Measurements from ENCODE around the gene RBL1.
"Not testable (repeated sequence)": the region's sequence is repeated elsewhere in the genome, so short reads cannot be mapped to it uniquely, and the experiment has no call there.

The RBL1 gene, protein sequence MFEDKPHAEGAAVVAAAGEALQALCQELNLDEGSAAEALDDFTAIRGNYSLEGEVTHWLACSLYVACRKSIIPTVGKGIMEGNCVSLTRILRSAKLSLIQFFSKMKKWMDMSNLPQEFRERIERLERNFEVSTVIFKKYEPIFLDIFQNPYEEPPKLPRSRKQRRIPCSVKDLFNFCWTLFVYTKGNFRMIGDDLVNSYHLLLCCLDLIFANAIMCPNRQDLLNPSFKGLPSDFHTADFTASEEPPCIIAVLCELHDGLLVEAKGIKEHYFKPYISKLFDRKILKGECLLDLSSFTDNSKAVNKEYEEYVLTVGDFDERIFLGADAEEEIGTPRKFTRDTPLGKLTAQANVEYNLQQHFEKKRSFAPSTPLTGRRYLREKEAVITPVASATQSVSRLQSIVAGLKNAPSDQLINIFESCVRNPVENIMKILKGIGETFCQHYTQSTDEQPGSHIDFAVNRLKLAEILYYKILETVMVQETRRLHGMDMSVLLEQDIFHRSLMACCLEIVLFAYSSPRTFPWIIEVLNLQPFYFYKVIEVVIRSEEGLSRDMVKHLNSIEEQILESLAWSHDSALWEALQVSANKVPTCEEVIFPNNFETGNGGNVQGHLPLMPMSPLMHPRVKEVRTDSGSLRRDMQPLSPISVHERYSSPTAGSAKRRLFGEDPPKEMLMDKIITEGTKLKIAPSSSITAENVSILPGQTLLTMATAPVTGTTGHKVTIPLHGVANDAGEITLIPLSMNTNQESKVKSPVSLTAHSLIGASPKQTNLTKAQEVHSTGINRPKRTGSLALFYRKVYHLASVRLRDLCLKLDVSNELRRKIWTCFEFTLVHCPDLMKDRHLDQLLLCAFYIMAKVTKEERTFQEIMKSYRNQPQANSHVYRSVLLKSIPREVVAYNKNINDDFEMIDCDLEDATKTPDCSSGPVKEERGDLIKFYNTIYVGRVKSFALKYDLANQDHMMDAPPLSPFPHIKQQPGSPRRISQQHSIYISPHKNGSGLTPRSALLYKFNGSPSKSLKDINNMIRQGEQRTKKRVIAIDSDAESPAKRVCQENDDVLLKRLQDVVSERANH

DNA sequence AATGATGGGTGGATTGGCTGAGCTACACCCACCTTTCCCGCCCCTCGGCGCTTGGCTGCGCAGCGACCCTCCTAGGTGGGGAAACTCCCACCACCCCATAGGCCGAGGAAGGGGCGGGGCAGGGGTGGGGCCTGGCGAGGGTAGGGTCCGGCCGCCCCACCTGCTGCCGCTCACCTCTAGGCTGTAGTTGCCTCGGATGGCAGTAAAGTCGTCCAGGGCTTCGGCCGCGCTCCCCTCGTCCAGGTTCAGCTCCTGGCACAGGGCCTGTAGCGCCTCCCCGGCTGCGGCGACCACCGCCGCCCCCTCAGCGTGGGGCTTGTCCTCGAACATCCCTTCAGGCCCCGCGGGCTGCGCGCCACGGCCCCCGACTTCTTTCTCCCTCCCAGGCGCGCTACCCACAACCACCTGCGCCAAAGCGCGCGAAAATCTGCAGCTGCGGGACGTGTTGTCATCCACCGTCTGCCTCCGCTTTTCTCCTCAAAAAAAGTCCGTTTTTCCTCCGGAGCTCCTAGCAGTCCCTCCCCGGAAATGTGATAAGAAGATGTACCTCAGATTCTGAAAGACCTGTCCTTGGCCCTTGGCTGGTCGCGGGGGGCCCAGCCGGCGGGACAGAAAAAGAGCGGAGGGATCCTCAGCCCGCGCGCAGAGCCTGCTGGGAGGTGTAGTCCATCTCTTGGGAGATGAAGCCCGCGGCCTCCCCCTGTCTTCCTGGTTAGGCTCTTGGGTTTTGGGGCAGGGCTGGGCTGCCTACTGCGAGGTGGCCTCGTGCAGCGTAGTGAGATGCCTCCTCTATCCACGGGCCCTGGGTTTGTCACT is at the start of gene RBL1:
RBL1 (minus strand) TSS at position 399 of the 816 bp plus-strand sequence; CDS start at position 330, 69 bp downstream.
- Mint-ChIP-seq H3K36me3 (ENCODE audit: low read depth) (peaks cover 25% of the 10 kb centered on the region), H3K4me3 (peak within 1 kb of the TSS; percentile 95), H3K27me3 (no peaks in the 10 kb centered on the region)

DNA sequence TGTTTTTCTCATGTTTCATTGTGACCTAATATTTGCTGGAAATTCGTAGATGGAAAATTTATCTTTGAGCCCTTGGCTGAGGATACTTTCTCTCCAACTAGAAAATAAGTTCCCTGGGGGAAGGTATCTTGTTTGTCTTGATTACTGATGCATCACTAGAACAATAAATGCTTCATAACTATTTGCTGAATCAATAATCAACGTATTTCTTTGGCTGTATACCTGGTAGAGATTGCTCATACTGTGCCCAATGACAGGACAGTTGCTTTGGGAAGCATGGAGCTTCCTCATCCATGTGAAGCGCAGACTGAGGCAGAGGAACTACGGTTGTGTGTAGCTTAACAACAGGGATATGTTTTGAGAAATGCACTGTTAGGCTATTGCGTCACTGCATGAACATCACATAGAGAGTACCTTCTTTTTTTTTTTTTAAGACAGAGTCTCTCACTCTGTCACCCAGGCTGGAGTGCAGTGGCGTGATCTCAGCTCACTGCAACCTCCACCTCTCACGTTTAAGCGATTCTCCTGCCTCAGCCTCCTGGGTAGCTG is 49.1 kb upstream of the RBL1 start:
- Mint-ChIP-seq H3K27ac (no peak overlapping the region), H3K27me3 (no peaks in the 10 kb centered on the region), H3K4me1 (ENCODE audit: low read depth) (no peaks in the 10 kb centered on the region), H3K4me3 (no peak overlapping the region), H3K9me3 (no peaks in the 10 kb centered on the region), H3K36me3 (ENCODE audit: low read depth) (no peaks in the 10 kb centered on the region)

More for the DNA sequence above, at the start of gene RBL1:
- peak within 1 kb of the TSS; percentile 100 for H3K27ac Mint-ChIP-seq
- peaks cover 39% of the 10 kb centered on the region for H3K4me1 Mint-ChIP-seq (ENCODE audit: low read depth)
- H3K9me3 Mint-ChIP-seq, result no peaks in the 10 kb centered on the region

DNA sequence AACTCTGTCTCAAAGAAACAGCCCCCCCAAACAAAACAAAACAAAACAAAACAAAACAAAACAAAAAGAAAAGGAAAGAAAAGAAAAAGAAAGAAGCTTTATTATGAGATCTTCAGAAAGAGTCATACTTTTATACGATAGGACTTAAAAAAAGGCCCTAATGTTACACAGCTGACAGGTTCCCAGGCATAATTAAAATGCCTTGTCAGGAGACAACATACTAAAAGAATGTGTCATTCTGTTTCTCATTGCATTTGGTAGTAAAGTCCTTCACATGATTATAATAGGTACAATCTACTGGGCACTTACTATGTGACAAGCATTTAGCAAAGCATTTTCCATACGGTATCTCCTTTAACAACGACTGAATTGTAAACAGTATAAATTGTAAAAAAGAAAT is 46.9 kb upstream of the RBL1 start:
- Mint-ChIP-seq H3K27me3 (no peaks in the 10 kb centered on the region), H3K9me3 (no peaks in the 10 kb centered on the region), H3K27ac (no peak overlapping the region), H3K4me1 (ENCODE audit: low read depth) (no peaks in the 10 kb centered on the region), H3K36me3 (ENCODE audit: low read depth) (no peaks in the 10 kb centered on the region), H3K4me3 (no peak overlapping the region)

DNA sequence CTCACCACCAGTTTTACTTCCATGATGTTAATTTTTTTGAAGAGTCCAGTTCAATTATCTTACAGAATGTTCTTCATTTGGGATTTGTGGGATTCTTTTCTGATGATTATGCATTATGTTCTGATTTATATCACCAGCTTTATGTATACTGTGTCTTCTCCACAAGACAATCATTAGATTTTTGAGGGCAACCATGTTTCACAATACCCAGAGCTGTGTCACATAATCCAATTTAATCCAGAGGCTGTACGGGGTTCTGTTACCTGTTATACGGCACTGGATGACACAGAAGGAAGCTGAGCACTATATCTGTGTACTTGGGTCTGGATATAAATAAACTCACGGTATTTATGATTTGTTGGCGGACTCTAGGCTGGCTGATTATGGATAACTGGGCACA is 41.8 kb upstream of the RBL1 start:
- Mint-ChIP-seq H3K27ac (no peak overlapping the region), H3K9me3 (no peaks in the 10 kb centered on the region), H3K4me3 (no peak overlapping the region), H3K36me3 (ENCODE audit: low read depth) (no peaks in the 10 kb centered on the region), H3K27me3 (no peaks in the 10 kb centered on the region), H3K4me1 (ENCODE audit: low read depth) (no peaks in the 10 kb centered on the region)

DNA sequence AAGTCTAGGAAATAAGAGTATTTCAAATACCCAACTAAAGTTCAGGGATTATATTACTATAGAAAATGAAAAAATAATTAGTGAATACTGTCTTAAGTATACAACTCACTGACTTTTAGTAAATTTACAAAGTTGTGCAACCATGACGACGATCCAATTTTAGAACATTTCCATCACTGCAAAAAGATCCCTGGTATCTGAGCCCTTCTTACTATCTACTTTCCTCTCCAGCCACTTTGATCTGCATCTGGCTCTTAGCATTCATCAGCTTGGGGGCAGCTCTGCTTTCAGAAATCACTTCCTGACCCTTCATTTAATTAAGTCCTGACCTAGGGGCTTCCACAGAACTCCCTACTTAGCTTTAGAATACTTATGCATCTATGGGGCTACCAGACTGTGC is 38.2 kb upstream of the RBL1 start:
- no peaks in the 10 kb centered on the region for H3K4me1 Mint-ChIP-seq (ENCODE audit: low read depth)
- no peaks in the 10 kb centered on the region for H3K36me3 Mint-ChIP-seq (ENCODE audit: low read depth)
- H3K9me3 Mint-ChIP-seq, result no peaks in the 10 kb centered on the region
- H3K4me3 Mint-ChIP-seq, result no peak overlapping the region
- no peaks in the 10 kb centered on the region for H3K27me3 Mint-ChIP-seq
- no peak overlapping the region for H3K27ac Mint-ChIP-seq

DNA sequence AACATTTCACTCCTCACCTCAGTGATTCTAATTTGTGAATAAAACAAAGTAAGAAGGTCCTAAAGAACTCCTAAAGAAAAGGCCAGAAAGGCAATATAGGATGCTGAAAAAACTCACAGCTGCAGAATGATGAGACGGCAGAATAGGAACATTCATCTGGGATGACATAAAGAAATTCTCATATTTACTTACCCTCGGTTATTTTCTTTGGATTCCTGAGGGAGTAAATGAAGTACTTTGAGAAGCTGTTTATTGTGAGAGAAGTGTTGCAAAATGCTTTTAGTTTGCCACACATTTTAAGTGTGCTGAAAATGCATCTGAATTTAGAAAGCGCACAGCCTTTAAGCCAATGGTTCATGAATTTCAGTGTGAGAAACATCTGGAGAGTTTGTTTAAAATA is 35.7 kb upstream of the RBL1 start:
- Mint-ChIP-seq H3K36me3 (ENCODE audit: low read depth) (no peaks in the 10 kb centered on the region), H3K4me1 (ENCODE audit: low read depth) (no peaks in the 10 kb centered on the region), H3K9me3 (no peaks in the 10 kb centered on the region), H3K4me3 (no peak overlapping the region), H3K27me3 (no peaks in the 10 kb centered on the region), H3K27ac (no peak overlapping the region)

DNA sequence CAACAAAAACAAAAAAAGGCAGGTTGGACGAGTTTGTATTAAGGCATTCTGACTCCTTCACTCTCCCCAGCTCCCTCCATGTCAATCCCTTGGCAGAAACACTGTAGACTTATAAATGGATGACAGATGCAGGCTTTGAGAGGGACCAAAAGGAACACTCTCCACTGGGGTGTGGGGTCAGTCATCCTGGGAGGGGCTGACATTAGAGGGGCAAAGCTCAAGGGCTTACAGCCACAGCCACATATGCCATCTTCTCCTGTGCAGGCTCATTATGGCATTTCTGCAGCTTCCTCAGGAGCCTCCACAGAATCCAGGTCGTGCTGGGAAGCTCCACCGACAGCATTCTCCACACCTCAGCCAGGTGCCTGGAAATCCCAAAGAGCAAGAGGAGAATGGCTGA is 33.0 kb upstream of the RBL1 start:
- Mint-ChIP-seq H3K27me3 (no peaks in the 10 kb centered on the region), H3K4me3 (no peak overlapping the region), H3K27ac (no peak overlapping the region)

DNA sequence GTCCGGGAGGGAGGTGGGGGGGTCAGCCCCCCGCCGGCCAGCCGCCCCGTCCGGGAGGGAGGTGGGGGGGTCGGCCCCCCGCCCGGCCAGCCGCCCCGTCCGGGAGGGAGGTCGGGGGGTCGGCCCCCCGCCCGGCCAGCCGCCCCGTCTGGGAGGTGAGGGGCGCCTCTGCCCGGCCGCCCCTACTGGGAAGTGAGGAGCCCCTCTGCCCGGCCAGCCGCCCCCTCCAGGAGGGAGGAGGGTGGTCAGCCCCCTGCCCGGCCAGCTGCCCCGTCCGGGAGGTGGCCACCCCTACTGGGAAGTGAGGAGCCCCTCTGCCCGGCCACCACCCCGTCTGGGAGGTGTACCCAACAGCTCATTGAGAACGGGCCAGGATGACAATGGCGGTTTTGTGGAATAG is 30.5 kb upstream of the RBL1 start:
- not testable (repeated sequence) for H3K9me3 Mint-ChIP-seq; H3K36me3 Mint-ChIP-seq (ENCODE audit: low read depth); H3K27me3 Mint-ChIP-seq; H3K4me1 Mint-ChIP-seq (ENCODE audit: low read depth); H3K27ac Mint-ChIP-seq; H3K4me3 Mint-ChIP-seq

More for the DNA sequence above, 33.0 kb upstream of the RBL1 start:
- Mint-ChIP-seq H3K4me1 (ENCODE audit: low read depth) (no peaks in the 10 kb centered on the region), H3K36me3 (ENCODE audit: low read depth) (no peaks in the 10 kb centered on the region), H3K9me3 (no peaks in the 10 kb centered on the region)

DNA sequence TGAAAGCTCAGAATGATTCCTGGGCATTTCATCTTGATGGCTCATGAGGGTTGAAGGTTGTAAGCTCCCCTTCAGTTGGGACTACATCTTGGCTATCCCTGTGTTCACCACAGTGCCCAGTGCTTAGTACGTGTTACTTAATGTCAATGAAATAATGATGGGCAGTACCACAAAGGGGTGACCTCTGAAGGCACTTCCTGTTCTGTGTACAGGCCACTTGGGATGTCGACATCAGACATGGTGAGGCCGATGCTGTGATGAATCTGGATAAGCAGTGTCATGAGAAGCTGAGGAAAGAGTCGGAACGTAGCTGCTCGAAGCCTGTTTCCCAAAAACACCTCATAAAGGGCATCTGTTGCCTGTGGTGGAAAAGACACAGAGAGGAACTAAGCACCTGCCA is 27.6 kb upstream of the RBL1 start:
- no peak overlapping the region for H3K4me3 Mint-ChIP-seq
- H3K27ac Mint-ChIP-seq, result no peak overlapping the region
- H3K9me3 Mint-ChIP-seq, result no peaks in the 10 kb centered on the region
- no peaks in the 10 kb centered on the region for H3K36me3 Mint-ChIP-seq (ENCODE audit: low read depth)
- H3K27me3 Mint-ChIP-seq, result no peaks in the 10 kb centered on the region
- H3K4me1 Mint-ChIP-seq (ENCODE audit: low read depth), result no peaks in the 10 kb centered on the region

DNA sequence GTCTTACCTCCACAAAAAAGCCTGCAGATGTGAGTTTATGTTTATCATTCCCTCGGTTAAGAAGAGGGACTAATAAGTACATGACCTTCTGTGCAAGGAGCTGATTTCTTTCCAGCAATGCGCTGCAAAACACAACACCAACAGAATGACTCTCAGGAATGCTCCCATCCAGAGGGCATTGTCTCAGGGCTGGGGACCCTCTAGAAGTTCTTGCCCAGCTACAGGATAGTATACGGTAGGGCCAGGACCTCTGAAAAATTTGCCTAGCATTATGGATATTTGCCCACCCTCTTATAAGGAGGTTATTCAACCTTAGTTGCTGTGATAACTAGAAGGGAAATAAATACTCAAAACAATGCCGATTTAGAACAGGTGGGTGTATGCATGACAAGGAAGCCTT is 24.7 kb upstream of the RBL1 start:
- Mint-ChIP-seq H3K4me3 (no peak overlapping the region), H3K9me3 (no peaks in the 10 kb centered on the region), H3K36me3 (ENCODE audit: low read depth) (no peaks in the 10 kb centered on the region), H3K27me3 (no peaks in the 10 kb centered on the region), H3K27ac (no peak overlapping the region), H3K4me1 (ENCODE audit: low read depth) (no peaks in the 10 kb centered on the region)

DNA sequence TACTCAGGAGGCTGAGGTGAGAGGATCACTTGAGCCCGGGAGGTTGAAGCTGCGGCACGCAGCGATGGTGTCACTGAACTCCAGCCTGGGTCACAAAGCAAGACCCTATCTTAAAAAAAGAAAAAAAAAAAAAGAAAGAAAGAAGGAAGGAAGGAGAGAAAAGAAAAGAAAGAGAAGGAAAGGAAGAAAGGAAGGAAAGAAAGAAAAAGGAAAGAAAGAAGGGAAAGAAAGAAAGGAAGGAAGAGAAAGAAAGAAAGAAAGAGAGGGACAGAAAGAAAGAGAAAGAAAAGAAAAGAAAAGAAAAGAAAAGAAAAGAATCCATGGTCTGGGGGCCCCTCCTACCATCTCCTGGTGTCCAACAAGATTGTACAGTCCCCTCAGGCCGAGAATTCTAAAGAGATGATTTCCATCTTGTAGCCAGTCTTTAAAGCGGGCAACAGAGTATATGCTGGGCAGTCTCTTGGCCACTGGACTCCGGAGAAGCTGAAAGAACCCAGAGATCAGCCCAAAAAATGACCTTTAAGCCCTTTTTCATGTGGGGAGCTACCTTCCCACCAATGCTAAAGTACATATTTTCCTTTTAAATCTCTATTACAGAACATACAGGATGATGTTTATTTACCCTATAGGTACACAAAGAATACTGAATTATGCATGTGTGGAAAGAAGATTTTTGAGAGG is 23.7 kb upstream of the RBL1 start:
- Mint-ChIP-seq H3K9me3 (no peaks in the 10 kb centered on the region), H3K27ac (no peak overlapping the region), H3K36me3 (ENCODE audit: low read depth) (no peaks in the 10 kb centered on the region), H3K4me1 (ENCODE audit: low read depth) (no peaks in the 10 kb centered on the region), H3K27me3 (no peaks in the 10 kb centered on the region), H3K4me3 (no peak overlapping the region)

DNA sequence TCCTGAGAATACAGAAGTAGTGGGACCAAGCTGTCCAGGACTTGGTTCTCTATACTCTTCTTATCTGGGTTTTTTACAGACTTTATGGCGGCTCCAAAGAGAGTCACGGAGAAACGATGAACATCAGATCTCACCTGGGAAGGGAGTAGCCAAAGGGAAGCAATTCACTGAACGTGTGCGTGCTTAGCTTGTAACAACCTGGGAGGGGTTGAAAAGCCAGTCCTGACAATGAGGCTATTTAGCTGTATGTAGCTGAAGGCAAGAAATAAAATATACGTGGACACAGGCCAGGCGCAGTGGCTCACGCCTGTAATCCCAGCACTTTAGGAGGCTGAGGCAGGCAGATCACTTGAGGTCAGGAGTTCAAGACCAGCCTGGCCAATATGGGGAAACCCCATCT is 18.2 kb upstream of the RBL1 start:
- H3K36me3 Mint-ChIP-seq (ENCODE audit: low read depth), result no peaks in the 10 kb centered on the region
- H3K9me3 Mint-ChIP-seq, result no peaks in the 10 kb centered on the region
- no peaks in the 10 kb centered on the region for H3K27me3 Mint-ChIP-seq
- no peak overlapping the region for H3K4me3 Mint-ChIP-seq
- no peaks in the 10 kb centered on the region for H3K4me1 Mint-ChIP-seq (ENCODE audit: low read depth)
- no peak overlapping the region for H3K27ac Mint-ChIP-seq

DNA sequence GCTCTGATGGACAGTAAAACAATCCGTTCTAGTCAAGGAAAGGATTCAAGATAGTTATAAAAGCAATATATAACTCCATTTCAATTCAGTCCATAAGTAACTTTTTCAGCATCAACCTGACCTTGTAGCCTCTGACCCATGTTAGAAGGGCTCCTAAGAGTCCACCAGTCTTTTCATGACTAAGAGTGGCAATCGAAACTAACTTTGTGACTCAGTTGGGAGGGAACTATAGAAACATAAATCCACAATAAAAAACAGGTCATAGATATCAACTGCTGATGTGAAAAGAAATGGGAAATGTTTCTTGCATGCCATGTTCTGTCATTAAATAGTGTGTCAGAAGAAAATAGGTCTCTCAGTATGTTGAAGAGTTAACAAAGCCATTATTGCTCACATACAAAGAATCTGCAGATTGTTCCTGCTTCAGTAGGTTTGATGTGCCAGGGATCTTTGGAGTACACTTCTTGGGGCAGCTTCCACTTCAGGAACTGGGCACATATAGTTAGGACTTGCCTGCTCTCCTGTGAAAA is 16.2 kb upstream of the RBL1 start:
- Mint-ChIP-seq H3K4me1 (ENCODE audit: low read depth) (no peaks in the 10 kb centered on the region), H3K4me3 (no peak overlapping the region), H3K27me3 (no peaks in the 10 kb centered on the region), H3K9me3 (no peaks in the 10 kb centered on the region), H3K27ac (no peak overlapping the region), H3K36me3 (ENCODE audit: low read depth) (no peaks in the 10 kb centered on the region)

DNA sequence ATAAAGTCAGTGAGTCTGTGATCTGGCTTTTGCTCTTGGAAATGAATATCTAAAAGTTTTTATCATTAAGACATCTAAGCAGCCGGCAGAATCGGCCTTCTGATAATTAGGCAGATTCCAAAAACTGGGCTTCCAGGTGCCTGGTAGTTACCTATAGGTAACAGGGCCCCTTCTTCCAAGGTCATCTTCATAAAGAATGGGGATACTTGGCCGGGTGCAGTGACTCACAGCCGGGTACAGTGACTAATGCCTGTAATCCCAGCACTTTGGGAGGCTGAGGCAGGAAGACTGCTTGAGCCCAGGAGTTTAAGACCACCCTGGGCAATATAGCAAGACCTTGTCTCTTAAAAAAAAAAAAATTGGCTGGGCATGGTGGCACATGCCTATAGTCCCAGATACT is 12.9 kb upstream of the RBL1 start:
- no peaks in the 10 kb centered on the region for H3K36me3 Mint-ChIP-seq (ENCODE audit: low read depth)
- H3K9me3 Mint-ChIP-seq, result no peaks in the 10 kb centered on the region
- H3K4me1 Mint-ChIP-seq (ENCODE audit: low read depth), result no peaks in the 10 kb centered on the region
- H3K4me3 Mint-ChIP-seq, result no peak overlapping the region
- H3K27ac Mint-ChIP-seq, result no peak overlapping the region
- H3K27me3 Mint-ChIP-seq, result no peaks in the 10 kb centered on the region

Data from stimulated activated naive CD8-positive, alpha-beta T cell treated with anti-CD3 and anti-CD28 coated beads, Interleukin-15, Interleukin-2, amounts not matched to agents 100 ng/mL and 50 ng/mL, for 24 hours (primary cell).